ENCODE results near the gene PRRC2A. TPM values are rescaled to one million over a fixed set of nuclear protein-coding genes. Genes with fewer than 3 reads are reported as not detected.
A peak's percentile ranks its signal among the peaks of the same experiment; 100 is the strongest.

Gene PRRC2A
- total and polyA plus RNA-seq, 10 donors = 84.1 to 198 (median 155) TPM

DNA sequence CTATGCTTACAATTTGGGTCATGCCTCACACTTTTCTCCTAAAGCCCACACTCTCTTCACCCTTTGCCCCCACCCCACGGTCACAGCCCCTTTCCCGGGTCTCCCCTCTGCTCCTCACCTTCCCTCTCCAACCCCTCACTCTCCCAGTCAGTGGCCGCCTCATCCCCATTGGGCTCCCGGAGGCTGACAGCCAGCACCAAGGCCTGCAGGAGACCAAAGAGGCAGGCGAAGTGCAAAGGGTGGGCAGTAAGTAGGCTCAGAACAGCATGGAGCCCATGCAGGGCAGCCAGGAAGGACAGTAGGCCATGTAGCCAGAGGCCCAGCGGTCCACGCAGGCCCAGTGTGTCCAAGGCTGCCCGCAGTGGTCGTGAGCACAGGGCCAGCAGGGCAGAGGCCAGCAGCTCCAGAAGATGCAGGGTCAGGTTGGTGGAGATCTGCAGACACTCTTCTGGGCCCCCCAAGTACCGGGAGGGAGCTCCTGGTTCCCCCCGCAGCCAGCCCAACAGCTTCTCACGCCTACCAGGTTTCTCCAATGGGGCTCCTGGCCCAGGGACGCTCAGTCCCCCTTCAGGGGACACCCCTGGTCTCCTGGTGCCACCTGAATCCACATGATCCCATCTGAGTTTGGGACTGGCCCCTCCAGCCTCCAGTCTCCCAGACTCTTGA, 38.6 kb downstream of the PRRC2A start:
- intact Hi-C loops (cut with DNase I; ENCODE audit: low total_unique reads) = no loop called here
- Histone ChIP-seq H3K4me3 (peak overlapping the region; percentile 61 to 96 (median 77)), H3K27ac (peak overlapping the region; percentile 82 to 97 (median 94)), H3K36me3 (peaks cover 0 to 74% (median 28%) of the 10 kb centered on the region in 6 donors), H3K4me1 (peaks cover 45 to 96% (median 75%) of the 10 kb centered on the region in 6 donors), H3K9me3 (no peaks in the 10 kb centered on the region), H3K27me3 (replicated peaks in 1 of 7) (no peaks in the 10 kb centered on the region)
- 77 to 86% (median 83%) methylated on average over 9 to 13 of the region's 13 CpGs for WGBS, 5 donors
- no peak for DNase-seq
- TF ChIP-seq POLR2AphosphoS5 (IDR thresholded peaks at IDR 0.05) (peak in 1 of 3 donors; percentile 62), POLR2A (IDR thresholded peaks at IDR 0.05) (no peak), CTCF (IDR thresholded peaks at IDR 0.05 in 8 of 11, conservative IDR thresholded peaks at IDR 0.05 in 3 of 11) (no peak)

- TF ChIP-seq POLR2A (IDR thresholded peaks at IDR 0.05) = no peak
- TF ChIP-seq POLR2AphosphoS5 (IDR thresholded peaks at IDR 0.05) = no peak
- TF ChIP-seq CTCF (IDR thresholded peaks at IDR 0.05 in 8 of 11, conservative IDR thresholded peaks at IDR 0.05 in 3 of 11) = no peak
- peaks cover 0 to 72% (median 28%) of the 10 kb centered on the region in 6 donors for H3K36me3 ChIP-seq
- intact Hi-C loops (cut with DNase I; ENCODE audit: low total_unique reads) = no loop called here
- peak overlapping the region; percentile 82 to 97 (median 94) for H3K27ac ChIP-seq
- WGBS, 5 donors = 22 to 36% (median 25%) methylated on average over 10 to 13 of the region's 13 CpGs
- H3K4me1 ChIP-seq = peaks cover 47 to 95% (median 79%) of the 10 kb centered on the region in 6 donors
- no peaks in the 10 kb centered on the region for H3K27me3 ChIP-seq (replicated peaks in 1 of 7)
- H3K9me3 ChIP-seq = no peaks in the 10 kb centered on the region
- peak; percentile 82 for DNase-seq
- H3K4me3 ChIP-seq = peak overlapping the region; percentile 61 to 96 (median 77)
These were observed 39.3 kb downstream of the PRRC2A start for GRCh38 chr6:31659649-31660380.

DNA sequence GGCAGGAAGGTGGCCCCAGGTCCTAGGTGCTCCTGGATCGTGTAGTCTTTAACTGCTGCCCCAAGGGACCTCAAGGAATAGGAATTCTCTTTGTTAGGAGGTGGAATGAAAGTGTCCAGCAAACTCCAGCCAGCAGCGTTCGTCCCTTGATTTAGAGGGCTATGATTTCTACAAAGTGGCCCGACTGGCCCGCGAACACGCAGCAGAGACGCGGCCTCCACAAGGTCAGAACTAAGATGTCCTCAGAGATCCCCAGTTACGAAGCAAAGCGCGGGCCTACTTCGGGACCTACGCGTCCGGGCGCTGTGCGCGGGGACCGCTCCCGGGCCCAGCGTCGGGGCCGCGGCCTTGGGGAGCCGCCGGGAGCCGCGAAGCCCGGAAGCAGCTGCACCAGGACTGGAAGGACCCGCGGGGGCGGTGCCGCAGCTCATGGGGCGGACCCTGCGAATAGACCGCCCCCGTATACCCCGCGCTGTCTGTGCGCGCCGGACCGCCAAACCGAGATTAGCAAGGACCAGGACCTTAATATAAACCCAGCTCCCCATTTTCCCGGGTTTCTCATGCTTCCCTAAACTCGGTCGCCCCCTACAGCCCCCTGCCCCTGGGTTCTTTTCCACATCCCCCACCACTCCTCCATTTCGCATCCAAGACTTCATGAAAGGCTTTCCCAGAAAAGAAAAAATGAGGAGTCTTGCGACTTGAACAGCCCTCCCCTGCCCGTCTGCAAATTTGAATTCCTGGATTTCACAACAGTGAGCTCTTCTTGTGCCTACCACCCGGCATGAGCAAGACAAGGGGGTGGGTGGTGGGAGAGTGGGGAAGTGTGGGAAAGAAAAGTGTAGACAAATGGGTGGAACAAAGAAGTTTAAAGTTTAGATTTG, 40.1 kb downstream of the PRRC2A start, which contains the start of gene C6orf47:
TSS of gene C6orf47 (minus strand) at position 398 of the 881 bp plus-strand sequence. CDS start 831 bp downstream, outside the sequence.
- peaks cover 0 to 64% (median 28%) of the 10 kb centered on the region in 6 donors for H3K36me3 ChIP-seq
- H3K27ac ChIP-seq = peak within 1 kb of the TSS; percentile 82 to 97 (median 94)
- peaks cover 47 to 87% (median 78%) of the 10 kb centered on the region in 6 donors for H3K4me1 ChIP-seq
- H3K9me3 ChIP-seq = no peaks in the 10 kb centered on the region
- intact Hi-C loops (cut with DNase I; ENCODE audit: low total_unique reads) = no loop called here
- WGBS, 5 donors = 0 to 1% (median 0%) methylated on average over 35 to 52 of the region's 52 CpGs
- H3K27me3 ChIP-seq (replicated peaks in 1 of 7) = no peaks in the 10 kb centered on the region
- H3K4me3 ChIP-seq = peak within 1 kb of the TSS; percentile 61 to 96 (median 77)
- TF ChIP-seq POLR2AphosphoS5 (IDR thresholded peaks at IDR 0.05) = peak; percentile 97
- TF ChIP-seq POLR2A (IDR thresholded peaks at IDR 0.05) = peak; percentile 48 to 87 (median 70)
- TF ChIP-seq CTCF (IDR thresholded peaks at IDR 0.05 in 8 of 11, conservative IDR thresholded peaks at IDR 0.05 in 3 of 11) = no peak
- peak; percentile 96 for DNase-seq
